HG03457 (cell line): ENCODE results near the gene NUP210.
"Not testable (repeated sequence)": the region's sequence is repeated elsewhere in the genome, so short reads cannot be mapped to it uniquely, and the experiment has no call there.

Experiments
- ATAC-seq: cut with Tn5 transposase; IDR thresholded peaks from one replicate; pipeline ENCODE4 v1.9.1; 2021; ENCODE audit warnings: moderate number of reproducible peaks; ENCODE audit not compliant: unreplicated experiment

Gene NUP210

DNA sequence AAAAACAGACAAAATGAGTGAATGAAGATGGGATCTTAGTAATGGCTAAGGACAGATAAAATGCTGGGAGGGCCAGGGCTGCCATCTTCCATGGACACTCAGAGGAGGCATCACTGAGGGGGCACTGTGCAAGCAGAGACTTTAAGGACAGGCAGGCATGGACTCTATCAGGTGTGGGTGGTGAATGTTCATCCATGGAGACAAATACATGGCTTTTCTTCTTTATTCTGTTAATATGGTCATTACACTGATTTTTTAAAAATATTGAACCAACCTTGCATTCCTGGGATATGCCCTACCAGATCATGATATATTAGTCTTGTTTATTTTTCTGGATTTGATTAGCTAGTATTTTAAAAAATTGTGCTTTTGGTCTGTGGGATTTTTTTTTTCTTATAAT lies 12.2 kb downstream of the NUP210 start:
- no peak for ATAC-seq

DNA sequence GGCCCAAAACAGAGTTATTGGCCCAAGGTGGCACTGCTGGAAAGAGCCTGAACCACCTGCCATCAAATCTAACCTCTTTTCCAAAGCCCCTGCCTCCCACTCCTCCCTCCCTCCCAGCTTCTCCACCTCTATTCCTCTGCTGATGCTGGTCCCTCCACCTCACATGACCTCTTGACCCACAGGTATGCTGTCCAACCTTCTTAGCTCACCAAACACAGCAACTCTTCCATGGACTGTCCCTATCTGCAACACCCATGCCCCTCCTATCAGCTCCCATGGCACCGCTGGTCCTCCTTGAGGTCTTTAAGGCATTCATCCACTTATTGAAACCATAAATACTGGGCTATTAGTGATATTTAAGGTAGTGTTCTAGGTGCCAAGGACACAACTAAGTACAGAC lies 12.6 kb downstream of the NUP210 start:
- no peak for ATAC-seq

DNA sequence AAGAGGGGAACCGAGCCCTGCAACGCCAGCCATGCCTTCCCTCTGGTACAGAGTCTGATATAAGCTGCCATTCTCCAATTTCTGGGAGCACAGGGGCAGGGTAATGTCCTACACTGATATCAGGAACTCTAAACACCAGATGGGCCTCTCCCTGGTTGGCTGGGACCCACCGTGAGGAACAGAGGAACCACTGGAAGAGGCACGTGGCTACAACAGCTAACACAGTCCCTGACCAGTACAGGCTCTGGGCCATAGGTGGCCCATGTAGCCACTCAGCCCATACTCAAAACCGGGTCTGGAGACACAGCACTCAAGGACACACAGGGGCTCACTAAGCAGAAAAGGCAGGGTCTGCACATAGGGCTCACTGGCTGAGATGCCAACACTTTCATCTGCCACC lies 13.9 kb downstream of the NUP210 start:
- ATAC-seq = no peak

DNA sequence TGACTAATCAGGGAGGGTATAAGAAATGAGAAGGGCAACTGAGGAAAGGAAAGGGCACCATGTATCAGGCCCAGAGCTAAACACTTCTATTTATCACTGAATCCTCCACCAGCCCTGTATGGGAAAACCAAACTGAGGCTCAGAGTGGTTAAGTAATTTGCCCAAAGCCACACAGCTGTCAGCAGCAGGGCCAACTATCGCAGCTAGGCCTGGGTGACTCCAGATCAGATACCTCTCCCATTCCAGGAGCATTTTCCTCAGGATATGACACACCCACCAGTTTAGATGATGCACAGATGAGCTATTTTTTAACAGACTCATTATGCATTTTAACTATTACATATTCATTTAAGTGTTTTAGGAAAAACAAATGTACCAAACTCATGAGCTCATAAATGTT lies 14.5 kb downstream of the NUP210 start:
- ATAC-seq = no peak

DNA sequence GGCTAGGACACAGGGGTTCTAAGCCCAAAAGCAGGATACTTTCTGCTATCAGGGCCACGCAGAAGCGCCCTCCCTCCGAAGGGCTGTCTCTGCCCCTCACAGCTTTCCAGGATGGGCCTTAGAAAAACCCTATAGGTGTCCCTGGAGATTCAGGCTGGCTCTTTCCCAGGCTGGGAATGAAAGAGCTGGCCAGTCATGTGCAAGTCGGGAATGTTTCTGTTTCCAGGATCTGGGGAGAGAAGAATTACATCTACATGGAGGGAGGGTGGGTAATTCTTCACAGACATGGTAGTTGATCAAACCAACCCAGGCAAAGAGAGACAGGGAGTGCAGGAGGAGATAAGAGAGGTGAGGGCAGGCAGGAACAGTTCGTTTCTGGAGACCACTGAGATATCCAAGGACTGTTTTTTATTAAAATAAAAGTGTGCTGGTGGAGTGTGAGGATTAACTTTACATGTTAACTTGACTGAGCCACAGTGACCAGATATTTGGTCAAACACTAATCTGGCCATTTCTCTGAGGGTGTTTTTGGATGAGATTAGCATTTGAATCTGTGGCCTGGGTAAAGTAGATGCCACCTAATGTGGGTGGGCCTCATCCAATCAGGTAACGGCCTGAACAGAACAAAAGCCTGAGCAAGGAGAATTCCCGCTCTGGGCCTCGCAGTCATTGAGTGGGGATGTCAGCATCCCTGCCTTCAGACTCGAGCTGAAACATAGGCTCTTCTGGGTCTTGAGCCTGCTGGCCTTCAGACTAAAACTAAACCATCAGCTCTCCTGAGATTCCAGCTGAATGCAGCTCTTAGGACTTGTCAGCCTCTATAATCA lies 15.3 kb downstream of the NUP210 start:
- no peak for ATAC-seq

DNA sequence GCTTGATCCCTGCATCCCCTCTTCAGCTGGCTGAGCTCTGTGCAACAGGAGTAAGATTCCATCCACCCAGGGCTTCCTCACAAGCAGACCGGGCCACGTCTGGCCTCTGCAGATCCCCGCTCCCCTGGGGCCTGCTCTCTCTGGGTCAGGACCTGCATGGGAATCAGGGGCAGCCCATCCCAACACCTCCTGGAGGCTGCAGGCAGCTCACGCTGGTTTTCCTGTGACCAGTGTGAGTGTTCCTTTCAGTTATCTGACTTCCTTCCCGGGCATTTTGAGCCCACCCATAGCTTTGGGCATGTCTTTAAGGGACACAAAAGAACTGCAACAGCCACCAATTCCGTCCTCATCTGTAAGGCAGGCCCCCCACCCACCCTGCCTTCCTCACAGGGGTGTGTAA lies 16.3 kb downstream of the NUP210 start:
- no peak for ATAC-seq

DNA sequence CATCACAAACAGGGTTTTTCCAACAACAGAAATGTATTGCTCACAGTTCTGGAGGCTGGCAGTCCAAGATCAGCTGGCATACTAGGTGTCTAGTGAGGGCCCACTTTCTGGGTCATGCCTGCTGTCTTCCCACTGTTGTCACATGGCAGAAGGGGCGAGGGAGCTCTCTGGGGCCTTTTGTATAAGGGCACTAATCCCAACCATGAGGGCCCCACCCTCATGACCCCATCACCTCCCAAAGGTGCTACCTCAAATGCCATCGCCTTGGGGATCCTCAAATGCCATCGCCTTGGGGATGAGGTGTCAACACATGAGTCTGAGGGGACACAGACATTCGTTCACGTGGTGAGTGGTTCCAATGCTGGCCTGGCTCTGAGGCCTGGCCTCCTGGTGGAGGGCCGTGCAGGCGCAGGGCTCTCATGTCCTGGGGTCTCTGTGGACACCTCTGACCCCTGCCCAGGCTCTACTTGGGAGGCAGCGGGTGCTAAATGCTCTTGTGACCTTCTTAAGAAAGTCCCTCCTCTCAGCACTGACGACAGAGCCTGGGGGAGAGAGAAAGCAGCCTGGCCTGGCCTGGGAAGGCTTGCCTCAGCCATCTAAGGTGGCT lies 16.8 kb downstream of the NUP210 start:
- no peak for ATAC-seq

DNA sequence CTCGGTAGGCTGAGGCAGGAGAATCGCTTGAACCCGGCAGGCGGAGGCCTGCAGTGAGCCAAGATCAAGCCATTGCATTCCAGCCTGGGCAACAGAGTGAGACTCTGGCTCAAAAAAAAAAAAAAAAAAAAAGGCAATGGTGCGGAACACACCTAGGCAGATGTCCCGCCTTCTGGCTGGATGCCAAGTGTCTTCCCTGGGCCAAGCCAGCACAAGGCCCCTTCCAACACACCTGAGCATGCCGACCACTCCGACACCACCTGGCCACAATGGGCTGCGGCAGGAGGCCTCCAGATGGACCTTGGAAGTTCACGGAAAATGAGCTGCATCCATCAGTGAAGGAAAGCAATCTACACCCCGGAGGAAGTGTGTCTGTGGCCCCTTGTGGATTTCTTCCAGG lies 19.0 kb downstream of the NUP210 start:
- no peak for ATAC-seq

DNA sequence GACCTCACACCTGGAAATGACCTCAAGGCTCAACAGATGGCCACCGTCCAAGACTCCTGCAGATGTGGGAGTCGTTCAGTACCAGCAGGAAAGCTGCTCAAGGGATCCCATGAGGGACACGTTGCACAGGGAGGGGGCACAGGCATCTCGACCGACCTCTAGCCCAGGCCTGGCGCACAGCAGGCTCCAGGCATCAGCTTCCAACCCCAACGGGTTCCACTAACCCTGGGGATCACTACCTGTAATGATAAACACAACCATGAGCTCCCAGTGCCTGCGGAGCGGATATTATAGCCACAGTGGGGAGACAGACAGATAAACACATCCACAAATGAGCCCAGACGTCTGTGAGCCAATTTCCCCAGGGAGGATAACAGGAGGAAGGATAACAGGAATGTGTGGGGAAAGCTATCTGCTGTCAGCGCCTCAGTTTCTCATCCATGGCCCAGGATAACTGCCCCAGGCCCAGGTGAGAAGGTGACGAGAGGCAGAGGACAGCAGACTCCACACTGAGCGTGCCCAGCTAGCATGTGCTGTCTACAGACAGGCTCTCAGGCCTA lies 19.9 kb downstream of the NUP210 start:
- ATAC-seq = no peak

DNA sequence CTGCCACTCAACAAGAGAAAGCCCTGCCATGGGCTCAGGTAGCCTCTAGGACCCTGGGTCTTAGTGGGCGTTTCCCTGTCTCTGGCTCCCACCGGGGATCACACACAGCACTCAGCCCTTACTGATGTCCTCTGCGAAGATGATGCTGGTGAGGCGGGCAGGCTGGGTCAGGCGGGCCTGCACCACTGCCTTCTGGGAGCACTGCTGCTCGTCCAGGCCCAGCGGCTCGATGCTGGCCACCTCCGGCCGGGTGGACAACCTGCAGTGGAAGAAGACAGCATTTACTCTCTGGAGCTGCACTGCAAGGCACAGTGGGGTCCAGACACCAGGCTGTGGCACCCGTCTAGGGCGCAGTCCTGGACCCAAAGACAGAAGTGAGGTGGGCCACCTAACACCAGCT lies 20.5 kb downstream of the NUP210 start:
- no peak for ATAC-seq

DNA sequence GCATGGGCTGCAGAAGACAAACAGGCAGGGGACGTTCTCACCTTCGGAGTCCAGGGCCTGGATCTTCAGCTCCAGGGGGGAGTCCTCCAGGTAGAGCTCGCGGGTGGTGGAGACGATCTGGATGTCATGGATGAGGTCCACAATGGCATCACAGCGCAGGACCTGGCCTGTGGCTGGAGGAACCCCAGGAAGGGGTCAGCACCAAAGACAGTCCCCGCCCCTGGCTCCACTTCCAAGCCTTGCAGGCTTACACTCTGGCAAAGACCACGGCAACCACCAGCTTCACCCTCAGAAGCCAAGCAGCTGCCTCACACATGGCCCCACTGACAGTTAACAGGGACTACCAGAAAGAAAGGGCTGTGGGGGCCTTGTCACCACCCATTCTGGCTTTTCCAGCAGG lies 22.8 kb downstream of the NUP210 start:
- ATAC-seq = no peak

DNA sequence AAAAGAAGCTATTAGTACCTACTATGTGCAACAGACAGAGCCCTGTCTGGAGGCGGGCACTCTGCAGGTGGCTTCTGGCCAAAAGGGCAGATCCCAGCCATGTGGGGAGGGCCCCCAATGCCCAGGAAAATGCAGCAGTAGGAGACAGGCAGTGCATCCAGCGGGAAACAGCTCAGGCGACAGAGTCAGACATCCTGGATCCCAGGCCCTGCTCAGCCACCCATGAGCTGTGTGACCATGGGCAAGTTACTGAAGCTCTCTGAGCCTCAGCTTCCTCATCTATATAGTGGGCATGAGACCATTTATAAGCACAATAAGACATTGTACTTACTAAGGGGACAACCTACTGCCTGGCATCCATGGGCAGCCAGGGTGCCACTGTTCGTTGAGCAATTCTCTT lies 25.8 kb downstream of the NUP210 start:
- ATAC-seq = no peak

DNA sequence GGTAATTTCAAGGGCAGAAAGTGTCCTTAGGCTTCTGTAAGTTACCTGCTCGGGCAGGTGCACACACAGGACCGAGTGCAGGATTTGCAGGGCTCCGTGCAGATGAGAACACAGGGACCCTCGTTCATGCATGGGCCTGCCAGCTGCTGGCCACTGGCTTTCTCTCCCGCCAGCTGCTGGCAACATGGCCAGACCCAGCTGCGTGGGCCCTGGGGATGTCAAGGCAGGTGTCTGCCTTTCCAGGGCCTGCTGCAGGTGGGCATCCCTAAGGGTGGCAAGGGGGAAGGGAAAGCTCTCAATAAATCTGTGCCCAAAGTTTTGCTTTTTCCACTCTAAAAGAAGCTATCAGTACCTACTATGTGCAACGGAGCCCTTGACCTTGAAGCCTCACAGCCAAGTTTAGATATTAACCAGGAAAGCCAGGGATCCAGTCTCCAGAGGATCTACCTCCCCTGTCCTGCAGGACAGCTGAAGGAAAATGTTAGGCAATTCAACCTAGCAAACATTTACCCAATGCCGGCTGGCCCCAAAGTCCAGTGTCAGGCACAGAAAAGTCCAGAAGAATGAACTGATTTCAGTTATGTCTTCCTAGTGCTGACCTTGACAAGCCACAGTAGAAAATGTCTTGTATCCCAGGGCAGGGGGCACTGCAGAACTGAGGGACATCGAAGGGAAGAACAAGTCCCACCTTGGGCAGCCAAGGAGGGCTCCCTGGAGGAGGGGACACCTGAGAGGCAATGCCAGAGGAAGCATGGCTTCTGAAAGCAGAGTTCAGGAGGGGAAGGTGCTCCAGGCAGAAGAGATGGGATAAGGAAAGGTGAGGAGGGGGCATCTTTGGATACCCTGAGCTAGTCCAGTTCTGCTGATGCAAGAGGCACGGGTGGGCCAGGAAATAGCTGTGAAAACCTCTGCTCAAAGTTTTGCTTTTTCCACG lies 26.4 kb downstream of the NUP210 start:
- ATAC-seq = no peak

DNA sequence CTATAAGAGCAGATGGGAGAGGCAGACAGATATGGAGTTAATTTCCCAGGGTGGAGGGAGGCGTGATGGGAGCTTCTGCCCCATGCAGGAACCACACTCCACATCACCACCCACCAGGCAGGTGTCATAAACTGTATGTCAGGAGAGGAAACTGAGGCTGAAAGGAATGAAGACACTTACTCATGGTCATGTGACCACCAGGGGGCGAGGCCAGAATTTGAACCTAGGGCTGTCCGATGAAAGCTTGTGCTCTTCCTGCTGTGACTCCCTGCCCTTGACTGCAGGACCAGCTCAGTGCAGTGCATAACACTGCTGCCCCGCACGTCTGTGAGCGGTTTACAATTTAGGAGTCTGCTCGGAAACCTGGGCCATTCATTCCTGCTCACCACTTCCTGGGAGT lies 28.8 kb downstream of the NUP210 start:
- ATAC-seq = no peak

DNA sequence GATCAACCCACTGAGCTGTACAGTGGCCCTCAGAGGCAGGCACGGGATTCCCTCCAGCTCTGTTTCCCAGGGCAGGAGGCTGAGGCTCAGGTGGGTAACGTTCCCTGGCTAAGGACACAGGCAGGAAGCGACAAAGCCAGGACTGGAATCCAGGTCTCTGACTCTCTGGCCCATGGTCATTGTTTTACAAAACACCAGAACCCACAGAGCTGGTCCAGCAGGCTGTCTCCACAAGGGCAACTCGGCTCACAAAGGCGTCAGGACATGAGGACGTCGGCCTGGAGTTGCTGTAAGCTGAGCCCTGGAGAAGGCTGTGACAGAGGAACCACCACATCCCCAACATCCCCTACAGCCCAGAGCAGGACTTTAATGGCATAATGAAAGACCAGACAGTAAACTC lies 30.7 kb downstream of the NUP210 start:
- ATAC-seq = no peak

DNA sequence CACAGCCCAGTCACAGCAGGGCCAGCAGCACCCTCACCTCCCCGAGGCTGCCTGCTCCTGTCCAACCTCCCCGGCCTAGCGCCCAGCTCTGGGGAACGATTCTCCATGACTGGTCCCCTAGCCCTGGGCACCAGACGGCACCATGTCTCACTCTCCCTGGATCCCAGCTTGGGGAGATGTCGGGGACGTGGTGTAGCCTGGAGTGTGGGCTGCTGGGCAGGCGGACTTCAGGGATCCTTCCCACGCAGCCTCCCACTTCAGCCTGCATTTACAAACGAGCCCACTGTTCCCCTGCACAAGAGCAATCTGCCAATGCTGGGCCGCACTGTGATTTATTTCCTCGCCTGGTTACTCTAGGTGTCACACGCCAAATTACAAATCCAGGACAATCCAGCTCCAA lies 31.3 kb downstream of the NUP210 start:
- ATAC-seq = no peak

DNA sequence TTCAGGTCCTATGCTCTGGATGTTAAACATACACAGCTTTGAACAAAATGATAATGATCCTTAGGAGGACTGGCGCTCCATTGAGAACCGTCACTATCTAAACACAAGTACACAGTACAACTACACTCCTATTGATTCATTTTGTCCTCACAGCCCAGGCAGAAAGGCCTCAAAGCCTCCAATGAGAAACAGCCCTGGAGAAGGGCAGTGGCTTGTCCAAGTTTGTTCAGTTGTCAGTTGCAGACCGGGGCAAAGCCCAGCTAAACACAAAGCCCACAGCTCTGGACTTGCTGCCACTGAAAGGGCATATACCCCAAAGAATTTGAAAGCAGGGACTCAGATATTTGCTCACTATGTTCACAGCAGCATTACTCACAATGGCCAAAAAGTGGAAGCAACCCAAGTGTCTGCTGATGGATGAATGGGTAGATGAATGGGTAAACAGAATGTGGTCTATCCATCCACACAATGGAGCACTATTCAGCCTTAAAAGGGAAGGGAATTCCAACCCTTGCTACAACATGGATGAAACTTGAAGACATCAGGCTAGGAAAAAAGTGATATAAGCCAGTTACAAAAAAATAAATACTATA lies 34.7 kb downstream of the NUP210 start:
- no peak for ATAC-seq

DNA sequence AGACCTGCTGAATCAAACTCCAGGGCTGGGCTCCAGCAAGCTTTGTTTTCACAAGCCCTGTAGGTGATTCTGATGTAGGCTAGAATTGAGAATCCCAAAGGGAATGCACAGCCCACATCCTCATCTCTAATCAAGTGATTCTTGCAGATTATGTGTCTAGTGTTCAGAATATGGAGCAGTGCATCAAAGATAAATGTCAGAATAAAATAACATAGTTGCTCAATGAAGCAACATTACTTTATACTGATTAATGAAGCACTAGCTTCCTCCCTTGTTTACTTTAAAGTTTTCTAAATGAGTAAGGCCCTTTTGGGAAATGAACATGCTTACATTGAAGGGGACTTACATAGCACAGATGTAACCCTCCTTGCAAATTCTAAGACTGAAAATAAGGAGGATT lies 39.2 kb downstream of the NUP210 start:
- ATAC-seq = no peak

DNA sequence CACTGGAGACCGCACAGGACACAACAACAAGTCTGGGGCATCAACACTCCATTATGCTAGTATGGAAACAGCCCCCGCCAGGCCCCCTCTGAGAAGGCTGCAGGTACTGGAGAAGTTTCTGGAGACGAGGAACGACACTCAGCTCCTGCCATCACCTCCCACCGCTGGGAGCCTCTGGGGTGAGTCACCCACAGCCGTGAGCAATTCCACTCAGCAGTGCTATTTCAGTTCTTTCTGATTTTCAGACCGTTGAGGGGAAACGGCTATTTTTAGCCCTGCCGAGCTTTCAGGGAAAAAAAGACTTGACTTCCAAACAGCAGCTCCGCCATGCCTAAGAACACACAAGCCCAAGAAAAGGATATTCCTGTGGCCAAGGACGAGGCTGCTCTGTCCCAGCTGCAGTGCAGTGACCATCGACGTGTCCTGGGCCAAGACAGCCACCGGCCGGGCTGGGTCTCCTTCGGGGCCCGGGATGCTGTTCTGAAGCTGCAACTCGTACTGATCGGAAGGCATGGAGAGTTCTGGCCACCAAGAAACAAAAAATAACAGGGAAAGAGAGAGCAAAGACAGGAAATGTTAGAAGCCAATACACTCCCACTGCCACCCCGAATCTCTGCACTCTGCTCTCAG lies 40.8 kb downstream of the NUP210 start:
- ATAC-seq = no peak

DNA sequence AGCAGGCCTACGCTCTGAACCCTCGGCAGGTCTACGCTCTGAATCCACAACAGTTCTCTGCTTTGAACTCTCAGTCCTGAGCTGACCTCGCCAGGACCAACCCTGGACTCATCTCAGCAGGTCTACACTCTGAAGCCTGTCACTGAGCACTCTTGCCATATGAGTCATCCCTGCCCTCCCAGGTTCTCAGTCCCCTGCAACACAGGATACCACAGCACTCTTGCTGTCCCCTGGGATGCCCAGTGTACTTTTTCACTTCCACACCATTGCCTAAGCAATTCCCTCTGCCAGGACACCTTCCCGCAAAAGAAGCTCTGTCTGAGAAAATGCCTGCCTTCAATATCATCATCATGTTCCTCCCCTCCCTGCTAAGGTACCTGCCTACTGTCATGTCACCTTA lies 42.0 kb downstream of the NUP210 start:
- no peak for ATAC-seq

DNA sequence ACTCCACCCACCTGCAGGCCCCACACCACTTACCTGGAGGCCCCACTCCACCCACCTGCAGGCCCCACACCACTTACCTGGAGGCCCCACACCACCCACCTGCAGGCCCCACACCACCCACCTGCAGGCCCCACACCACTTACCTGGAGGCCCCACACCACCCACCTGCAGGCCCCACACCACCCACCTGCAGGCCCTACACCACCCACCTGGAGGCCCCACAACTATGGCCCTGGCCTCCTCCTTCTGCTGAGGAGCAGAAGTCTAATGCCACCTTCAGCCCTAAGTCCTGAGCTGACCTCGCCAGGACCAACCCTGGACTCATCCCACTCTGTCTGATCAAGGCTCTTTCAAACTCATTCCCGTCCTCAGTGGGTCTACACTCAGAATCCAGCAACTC lies 42.4 kb downstream of the NUP210 start:
- not testable (repeated sequence) for ATAC-seq
